SU-DHL-6 (cell line): ENCODE results near the gene FKTN.

ENCODE experiments used
- H2AFZ ChIP-seq: fragments of 200-600 bp; sonication (generic); 2 replicates; pipeline ENCODE4 v1.6.1; 2014; ENCODE audit warnings: low read depth, mild to moderate bottlenecking, moderate library complexity, mixed read lengths, antibody characterized with exemption, low read length; ENCODE audit not compliant: severe bottlenecking
- H3F3A ChIP-seq: fragments of 200-600 bp; shearing (Covaris generic); 2 replicates; pipeline ENCODE4 v1.6.0; 2016; ENCODE audit warnings: antibody characterized with exemption, mild to moderate bottlenecking; ENCODE audit not compliant: insufficient read depth
- H3K27ac ChIP-seq: fragments of 200-600 bp; sonication (generic); 2 replicates; pipeline ENCODE4 v1.5.1; 2016; ENCODE audit warnings: low read depth, mild to moderate bottlenecking, low read length, moderate library complexity, mixed read lengths
- H3K27me3 ChIP-seq: fragments of 200-600 bp; sonication (generic), shearing (Covaris generic); 2 replicates; pipeline ENCODE4 v1.6.0; 2014; ENCODE audit warnings: mild to moderate bottlenecking, low read length
- H3K36me3 ChIP-seq: fragments of 200-600 bp; sonication (generic); 2 replicates; pipeline ENCODE4 v1.6.1; 2014; ENCODE audit warnings: mild to moderate bottlenecking, low read length, mixed read lengths
- H3K4me2 ChIP-seq: fragments of 300-600, 200-600 bp; shearing (Covaris generic), sonication (generic); 2 replicates; pipeline ENCODE4 v1.6.0; 2014; ENCODE audit warnings: low read length, low read depth, mild to moderate bottlenecking; ENCODE audit not compliant: poor library complexity, severe bottlenecking
- H3K4me3 ChIP-seq: fragments of 200-600 bp; sonication (generic); 2 replicates; pipeline ENCODE4 v1.5.1; 2014; ENCODE audit warnings: antibody characterized with exemption, low read length, mild to moderate bottlenecking, mixed read lengths; ENCODE audit not compliant: insufficient read depth, poor library complexity, severe bottlenecking
- H3K79me2 ChIP-seq: fragments of 200-600 bp; sonication (generic); 2 replicates; pipeline ENCODE4 v1.6.1; 2014; ENCODE audit warnings: mild to moderate bottlenecking, low read length, moderate library complexity; ENCODE audit not compliant: insufficient read depth
- H3K9ac ChIP-seq: fragments of 200-600 bp; sonication (generic); 2 replicates; pipeline ENCODE4 v1.7.0; 2014; ENCODE audit warnings: mild to moderate bottlenecking, low read length
- H3K9me2 ChIP-seq: fragments of 200-600 bp; sonication (generic); replicated peaks from 2 replicates; pipeline ENCODE4 v1.6.1; 2014; ENCODE audit warnings: low read length; ENCODE audit not compliant: insufficient read depth
- H3K9me3 ChIP-seq: fragments of 200-600 bp; sonication (generic); 2 replicates; pipeline ENCODE4 v1.6.1; 2014; ENCODE audit warnings: low read length, mixed read lengths; ENCODE audit not compliant: insufficient read depth
- H4K20me1 ChIP-seq: fragments of 200-600 bp; sonication (generic); 2 replicates; pipeline ENCODE4 v1.6.1; 2014; ENCODE audit warnings: low read depth, mild to moderate bottlenecking, antibody characterized with exemption, low read length, moderate library complexity, mixed read lengths
- CTCF ChIP-seq: fragments of 200-600 bp; sonication (generic); IDR thresholded peaks from one replicate; pipeline ENCODE4 v1.5.1; 2017; ENCODE audit warnings: antibody characterized with exemption, mild to moderate bottlenecking, low read length, moderate library complexity; ENCODE audit not compliant: insufficient read depth, poor library complexity, severe bottlenecking
- EZH2phosphoT487 ChIP-seq: fragments of 200-600 bp; sonication (generic), shearing (Covaris generic); conservative IDR thresholded peaks from 2 replicates; pipeline ENCODE4 v1.6.1; 2018; ENCODE audit warnings: mild to moderate bottlenecking, antibody characterized with exemption, low read length, moderate library complexity, mixed read lengths

Gene FKTN

GRCh38 chr9:105557804-105558610 is at the start of gene FKTN:
FKTN (plus strand) TSS chr9:105558131; CDS start chr9:105575033, 16,902 bp downstream.
- Histone ChIP-seq H3K4me3 (peak within 1 kb of the TSS; percentile 97), H4K20me1 (no peaks in the 10 kb centered on the region), H3K4me2 (peak within 1 kb of the TSS; percentile 80), H3K79me2 (peaks cover 13% of the 10 kb centered on the region), H3F3A (peaks cover 9% of the 10 kb centered on the region; the same call in 1 of the 2 replicates), H3K9ac (peak within 1 kb of the TSS; percentile 78), H3K27me3 (no peaks in the 10 kb centered on the region), H3K27ac (no peak within 1 kb of the TSS), H3K9me2 (no peaks in the 10 kb centered on the region), H2AFZ (peak within 1 kb of the TSS; percentile 100), H3K36me3 (no peaks in the 10 kb centered on the region), H3K9me3 (0 out of 2 replicates have a peak, but pooled peaks cover 5% of the 10 kb centered on the region)
- TF ChIP-seq CTCF (no peak), EZH2phosphoT487 (no peak)

- Histone ChIP-seq H2AFZ (no peak overlapping the region), H3K27me3 (no peaks in the 10 kb centered on the region), H3K4me2 (no peak overlapping the region), H4K20me1 (no peaks in the 10 kb centered on the region), H3K27ac (no peak overlapping the region), H3K9me3 (no peaks in the 10 kb centered on the region), H3K36me3 (no peaks in the 10 kb centered on the region; the same call in 1 of the 2 replicates), H3K79me2 (no peaks in the 10 kb centered on the region), H3F3A (no peaks in the 10 kb centered on the region), H3K4me3 (no peak overlapping the region), H3K9ac (no peak overlapping the region), H3K9me2 (no peaks in the 10 kb centered on the region)
- TF ChIP-seq EZH2phosphoT487 (no peak), CTCF (no peak)
Observed at GRCh38 chr9:105508530-105508929, 49.4 kb upstream of the FKTN start.

GRCh38 chr9:105510024-105510423 is 47.9 kb upstream of the FKTN start:
- Histone ChIP-seq H3K4me3 (no peak overlapping the region), H3F3A (no peaks in the 10 kb centered on the region), H3K9ac (no peak overlapping the region), H3K4me2 (no peak overlapping the region), H4K20me1 (no peaks in the 10 kb centered on the region), H3K27me3 (no peaks in the 10 kb centered on the region), H3K79me2 (no peaks in the 10 kb centered on the region), H3K36me3 (no peaks in the 10 kb centered on the region; the same call in 1 of the 2 replicates), H3K9me2 (no peaks in the 10 kb centered on the region), H3K9me3 (no peaks in the 10 kb centered on the region), H2AFZ (no peak overlapping the region), H3K27ac (no peak overlapping the region)
- no peak for TF ChIP-seq EZH2phosphoT487
- no peak for TF ChIP-seq CTCF
